ENCODE measurements around the gene DSCAML1. TPM values are rescaled to one million over a fixed set of nuclear protein-coding genes. Genes with fewer than 3 reads are reported as not detected.
A peak's percentile ranks its signal among the peaks of the same experiment; 100 is the strongest.

Gene DSCAML1
- total and polyA plus RNA-seq, 2 of the 8 experiments (the other 6 are each of a cell fraction or from before 2014, with no cell fraction given) = 0.19 to 0.24 TPM

- Histone ChIP-seq H3K56ac (replicated peaks; ENCODE audit: insufficient read length, low read depth, low read length) (no peak overlapping the region), H3K23ac (ENCODE audit: insufficient read length) (no peak overlapping the region), H2AFZ (ENCODE audit: low read length) (no peak overlapping the region), H3K79me1 (ENCODE audit: low read depth, low read length) (no peaks in the 10 kb centered on the region; the same call in 1 of the 2 replicates), H3K14ac (ENCODE audit: insufficient read length) (no peak overlapping the region), H3K9ac (replicated peaks in 1 of 4; ENCODE audit: extremely low read depth in 1 of 4, low read depth in 3 of 4, low read length in 3 of 4) (no peak overlapping the region), H3K9me3 (ENCODE audit: insufficient read depth in 2 of 2, low read depth in 1 of 2, low read length in 1 of 2) (no peaks in the 10 kb centered on the region), H2AK5ac (ENCODE audit: low read depth, low read length) (0 out of 2 replicates have a peak overlapping the region, but pooled peaks have one; percentile 53), H3K23me2 (ENCODE audit: low read depth, low read length) (no peaks in the 10 kb centered on the region), H4K8ac (ENCODE audit: extremely low read depth, insufficient read depth, low read length) (peak overlapping the region; percentile 40; the same call in 1 of the 2 replicates), H2BK5ac (ENCODE audit: low read depth, low read length) (no peak overlapping the region), H2BK15ac (ENCODE audit: low read length) (no peak overlapping the region; the same call in 1 of the 2 replicates), H3K27me3 (replicated peaks in 1 of 4; ENCODE audit: control insufficient read depth in 3 of 4, extremely low read depth in 1 of 4, insufficient read depth in 3 of 4, low read length in 3 of 4) (no peaks in the 10 kb centered on the region), H3K4me2 (ENCODE audit: insufficient read depth in 1 of 2, low read depth in 2 of 2, low read length in 2 of 2) (no peak overlapping the region), H2BK20ac (ENCODE audit: low read length) (no peak overlapping the region), H3K4me1 (replicated peaks in 1 of 4; ENCODE audit: control insufficient read depth in 3 of 4, insufficient read depth in 4 of 4, low read length in 3 of 4) (peaks cover 2 to 8% (median 6%) of the 10 kb centered on the region in 4 experiments; a peak in 6 of 7 replicates), H4K20me1 (replicated peaks in 1 of 2; ENCODE audit: control insufficient read depth in 1 of 2, insufficient read depth in 2 of 2, low read length in 2 of 2) (no peaks in the 10 kb centered on the region), H3K4me3 (ENCODE audit: extremely low read depth in 1 of 4, insufficient read depth in 2 of 4, low read depth in 3 of 4, low read length in 4 of 4) (no peak overlapping the region), H3K36me3 (ENCODE audit: control insufficient read depth in 2 of 4, insufficient read depth in 4 of 4, low read length in 3 of 4) (no peaks in the 10 kb centered on the region), H4K91ac (replicated peaks; ENCODE audit: insufficient read length, low read length) (no peak overlapping the region), H4K5ac (ENCODE audit: insufficient read length, low read depth, low read length) (no peak overlapping the region), H3K27ac (ENCODE audit: low read depth, low read length) (no peak overlapping the region), H2BK120ac (replicated peaks; ENCODE audit: low read depth, low read length) (no peak overlapping the region), H3K4ac (replicated peaks; ENCODE audit: insufficient read length, low read depth, low read length) (no peak overlapping the region), H3K79me2 (ENCODE audit: control insufficient read depth in 1 of 2, insufficient read depth in 2 of 2, low read length in 2 of 2) (no peaks in the 10 kb centered on the region), H2BK12ac (ENCODE audit: low read depth, low read length) (peak overlapping the region; percentile 75; the same call in 1 of the 2 replicates), H3K18ac (ENCODE audit: extremely low read depth, low read length) (no peak overlapping the region; the same call in 1 of the 2 replicates)
- TF ChIP-seq BRCA1 (IDR thresholded peaks at IDR 0.05; ENCODE audit: low read depth, low read length) (no peak), TBP (IDR thresholded peaks at IDR 0.05; ENCODE audit: low read depth, low read length) (no peak), ATF3 (IDR thresholded peaks at IDR 0.05; ENCODE audit: insufficient read depth, low read depth, low read length) (no peak), MAX (IDR thresholded peaks at IDR 0.05) (no peak), NRF1 (IDR thresholded peaks at IDR 0.05; ENCODE audit: low read depth, low read length) (no peak), POU5F1 (IDR thresholded peaks at IDR 0.05; ENCODE audit: low read depth, low read length) (no peak), BACH1 (IDR thresholded peaks at IDR 0.05; ENCODE audit: low read length) (no peak), CHD1 (IDR thresholded peaks at IDR 0.05; ENCODE audit: low read depth, low read length) (no peak), SIX5 (IDR thresholded peaks at IDR 0.05; ENCODE audit: low read depth, low read length) (no peak), CBX5 (IDR thresholded peaks at IDR 0.05; ENCODE audit: low read depth, low read length) (no peak), JUND (IDR thresholded peaks at IDR 0.05; ENCODE audit: low read length) (no peak), JUN (IDR thresholded peaks at IDR 0.05; ENCODE audit: low read depth, low read length) (no peak)
- ChIA-PET POLR2A (ENCODE audit: partially characterized antibody) (no interaction called here), CTCF (ENCODE audit: partially characterized antibody) (interaction anchor here (1.0 to 2.0 kb wide), 2 partner anchors 9 to 12 kb away, joined by 3 to 4 read pairs; no protein-coding TSS in a partner anchor)
- FAIRE-seq (no peak), DNase-seq (ENCODE audit: low read depth in 1 of 2, low spot score in 2 of 2) (no peak)
- 86% methylated on average over 9 of the region's 9 CpGs; no CpG with 5 or more reads in 1 of the 2 experiments for WGBS, 2 experiments (ENCODE audit: extremely low coverage in 1 of 2, insufficient coverage in 1 of 2, insufficient read length in 1 of 2, insufficient replicate concordance in 2 of 2, low coverage in 1 of 2, low lambda C conversion rate in 2 of 2, missing lambda C conversion rate in 1 of 2)
These were observed 95.2 kb downstream of the DSCAML1 start for GRCh38 chr11:117701781-117702180.

Measured in H1 (cell line).